Measurements from ENCODE around the gene SNX33.
A peak's percentile ranks its signal among the peaks of the same experiment; 100 is the strongest.
"Not testable (repeated sequence)": the region's sequence is repeated elsewhere in the genome, so short reads cannot be mapped to it uniquely, and the experiment has no call there.

Gene SNX33

DNA sequence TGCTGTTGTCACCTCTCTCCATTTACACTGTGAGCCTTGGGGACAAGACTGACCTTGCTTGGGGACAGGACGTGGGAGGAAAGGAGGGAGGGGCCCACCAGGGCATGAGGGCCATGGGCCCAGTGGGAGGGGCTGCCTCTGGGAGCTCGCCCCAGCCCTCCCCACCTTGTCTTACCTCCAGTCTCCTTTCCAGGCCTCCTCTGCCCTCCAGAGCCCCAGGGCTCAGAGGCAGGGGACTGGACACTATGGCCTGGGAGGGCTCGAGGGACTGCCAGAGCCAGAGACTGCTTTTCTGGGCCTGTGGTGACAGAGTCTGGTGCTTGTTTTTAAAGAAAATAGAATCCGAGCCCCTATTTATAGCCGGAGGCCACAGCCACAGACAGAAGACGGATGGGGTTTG is 54.7 kb downstream of the SNX33 start:
- peak; percentile 86 for FAIRE-seq
- DNase-seq (ENCODE audit: insufficient read length, low spot score): no peak
- TF ChIP-seq PAX5 (IDR thresholded peaks at IDR 0.05; ENCODE audit: insufficient read depth, low read length, severe bottlenecking) (no peak), TAF1 (IDR thresholded peaks at IDR 0.05; ENCODE audit: low read depth, low read length) (no peak), POLR2AphosphoS5 (IDR thresholded peaks at IDR 0.05; ENCODE audit: low read depth, low read length) (no peak), POLR2A (IDR thresholded peaks at IDR 0.05; ENCODE audit: low read depth, low read length) (no peak), POU2F2 (IDR thresholded peaks at IDR 0.05; ENCODE audit: low read depth, low read length) (no peak), SPI1 (IDR thresholded peaks at IDR 0.05; ENCODE audit: low read depth, low read length) (no peak)

DNA sequence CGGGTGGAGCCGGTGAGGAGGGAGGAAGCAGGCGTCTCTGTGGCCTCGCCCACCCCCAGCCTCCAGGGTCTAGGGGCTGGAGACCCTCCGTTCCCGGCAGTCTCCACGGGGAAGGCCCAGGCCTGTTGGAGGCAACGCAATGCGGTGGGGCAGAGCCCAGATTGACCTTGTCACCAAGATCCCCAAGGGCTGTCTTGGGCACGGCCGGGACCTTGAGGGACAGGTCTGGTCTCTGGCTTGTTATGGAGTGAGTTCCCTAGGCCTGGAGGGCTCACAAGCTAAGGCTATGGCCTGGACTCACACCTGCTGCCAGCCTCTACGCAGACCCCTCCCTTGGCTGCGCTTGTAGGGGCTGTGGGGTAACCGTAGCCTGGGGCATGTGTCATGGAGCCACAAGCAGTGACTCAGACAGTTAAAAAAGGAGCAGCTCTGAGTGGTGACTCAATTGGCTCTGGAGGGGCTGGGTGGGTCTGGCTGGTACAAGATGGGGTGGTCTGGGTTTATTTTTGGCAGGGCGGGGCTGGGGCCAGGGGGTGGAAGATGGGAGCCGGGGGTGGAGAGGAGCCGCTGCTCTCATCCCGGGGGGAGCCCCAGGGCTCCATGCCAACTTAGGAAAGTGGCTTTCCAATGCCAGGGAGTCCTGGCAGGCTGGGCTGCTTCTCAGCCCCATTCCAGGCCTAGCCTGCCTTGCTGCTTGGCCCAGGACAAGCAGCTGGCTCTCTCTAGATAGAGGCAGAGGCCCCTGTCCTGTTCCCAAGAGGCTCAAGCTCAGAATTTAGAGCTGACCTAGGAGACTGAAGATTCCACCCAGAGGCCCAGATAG is 55.9 kb downstream of the SNX33 start:
- DNase-seq (ENCODE audit: insufficient read length, low spot score): not testable (repeated sequence)
- FAIRE-seq: peak; percentile 77

DNA sequence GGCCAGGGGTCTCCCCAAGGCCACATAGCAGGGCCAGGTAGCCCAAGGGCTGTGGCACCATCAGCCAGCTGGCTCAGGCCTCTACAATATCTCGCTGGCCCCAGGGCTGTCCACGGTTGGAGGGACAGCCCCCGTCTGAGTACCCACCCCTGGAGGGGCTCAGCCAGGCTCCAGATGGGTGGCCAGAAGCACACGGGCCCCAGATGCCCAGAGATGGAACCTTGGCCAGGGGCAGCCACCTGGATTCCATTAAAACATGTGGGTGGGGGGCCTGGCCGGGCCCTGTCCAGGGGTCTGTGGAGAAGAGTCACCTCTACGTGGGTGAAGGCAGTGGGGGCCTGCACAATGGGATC is 56.5 kb downstream of the SNX33 start:
- DNase-seq (ENCODE audit: insufficient read length, low spot score) (no peak), FAIRE-seq (no peak)
- TF ChIP-seq PAX5 (IDR thresholded peaks at IDR 0.05; ENCODE audit: insufficient read depth, low read length, severe bottlenecking): no peak
- no peak for TF ChIP-seq POLR2A (IDR thresholded peaks at IDR 0.05; ENCODE audit: low read depth, low read length)

DNA sequence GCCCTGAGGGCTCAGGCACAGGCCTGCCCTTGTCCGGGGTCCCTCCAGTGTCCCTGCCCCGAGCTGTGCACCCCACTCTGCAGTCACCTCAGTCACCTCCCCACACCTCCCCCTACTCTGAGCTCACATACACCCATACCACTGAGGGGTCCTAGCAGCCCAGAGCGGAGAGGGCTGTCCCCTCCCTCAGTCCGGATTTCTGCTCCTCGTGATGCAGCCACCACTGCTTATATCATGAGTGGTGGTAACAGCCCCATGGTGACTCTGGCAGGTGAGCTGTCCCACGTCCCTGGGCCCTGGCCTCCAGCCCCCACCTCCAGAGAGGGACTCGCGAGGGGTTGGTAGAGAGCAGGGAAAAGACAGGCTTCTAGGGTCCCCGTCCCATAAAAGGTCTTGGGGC is 56.9 kb downstream of the SNX33 start:
- no peak for DNase-seq (ENCODE audit: insufficient read length, low spot score)
- FAIRE-seq: no peak
- TF ChIP-seq PAX5 (IDR thresholded peaks at IDR 0.05; ENCODE audit: insufficient read depth, low read length, severe bottlenecking) (no peak), POU2F2 (IDR thresholded peaks at IDR 0.05; ENCODE audit: low read depth, low read length) (no peak)

DNA sequence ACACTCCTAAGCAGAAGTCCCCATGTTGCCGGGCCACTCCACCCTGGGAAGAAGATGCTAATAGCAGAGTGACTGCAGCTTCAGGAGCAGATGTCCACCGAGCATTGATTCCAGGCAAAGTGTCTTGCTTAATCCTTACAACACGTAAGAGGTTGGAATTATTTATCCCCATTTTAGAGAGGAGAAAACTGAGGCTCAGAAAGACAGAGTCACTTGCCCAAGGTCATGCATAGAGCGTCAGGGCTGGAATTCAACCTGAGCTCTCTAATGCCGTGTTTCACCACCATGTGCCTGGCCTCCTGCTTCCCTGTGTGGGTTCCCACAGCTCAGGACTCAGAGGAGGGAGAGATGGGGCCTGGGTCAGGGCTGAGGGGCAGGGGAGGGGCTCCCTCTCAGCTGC is 57.7 kb downstream of the SNX33 start:
- DNase-seq (ENCODE audit: insufficient read length, low spot score); FAIRE-seq: not testable (repeated sequence)

DNA sequence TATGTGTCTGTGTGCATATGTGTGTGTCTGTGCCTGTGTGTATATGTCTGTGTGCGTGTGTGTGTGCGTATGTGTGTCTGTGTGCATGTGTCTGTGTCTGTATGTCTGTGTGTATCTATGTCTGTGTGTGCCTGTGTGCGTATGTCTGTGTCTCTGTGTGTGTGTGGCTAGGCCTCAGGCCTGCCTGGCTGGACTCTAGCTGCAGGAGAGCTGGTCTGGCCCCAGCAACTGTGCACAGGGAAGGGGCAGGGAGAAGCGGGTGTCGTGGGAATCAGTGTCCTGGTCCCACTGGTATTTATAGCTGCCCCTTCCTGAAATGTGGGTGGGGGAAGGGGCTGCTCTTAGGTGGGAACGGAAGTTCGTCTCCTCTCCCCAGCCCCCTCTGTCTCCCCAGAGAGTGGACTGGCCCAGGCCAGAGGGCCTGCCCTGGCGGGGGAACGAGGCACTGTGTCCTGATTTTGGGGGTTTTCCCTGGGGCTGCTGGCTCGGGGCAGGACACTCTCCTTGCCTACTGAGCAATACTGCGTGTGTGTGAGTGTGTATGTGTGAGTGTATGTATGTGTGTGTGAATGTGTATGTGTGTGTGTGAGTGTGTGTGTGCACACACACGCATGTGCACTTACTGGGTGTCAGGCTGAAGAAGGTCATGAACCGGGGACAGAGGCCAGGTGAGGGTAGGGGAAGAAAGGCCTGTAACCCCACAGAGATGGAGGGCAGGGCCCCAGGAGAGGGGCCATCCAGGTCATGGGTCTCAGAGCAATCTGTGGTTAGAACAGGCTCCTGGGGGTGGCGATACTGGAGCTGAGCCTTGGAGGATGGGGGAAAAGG is 58.4 kb downstream of the SNX33 start:
- no peak for DNase-seq (ENCODE audit: insufficient read length, low spot score)
- FAIRE-seq: peak; percentile 60
- TF ChIP-seq POLR2AphosphoS5 (IDR thresholded peaks at IDR 0.05; ENCODE audit: low read depth, low read length): no peak
- no peak for TF ChIP-seq PAX5 (IDR thresholded peaks at IDR 0.05; ENCODE audit: insufficient read depth, low read length, severe bottlenecking)
- no peak for TF ChIP-seq POLR2A (IDR thresholded peaks at IDR 0.05; ENCODE audit: low read depth, low read length)
- TF ChIP-seq TAF1 (IDR thresholded peaks at IDR 0.05; ENCODE audit: low read depth, low read length): no peak
- no peak for TF ChIP-seq POU2F2 (IDR thresholded peaks at IDR 0.05; ENCODE audit: low read depth, low read length)
- TF ChIP-seq SPI1 (IDR thresholded peaks at IDR 0.05; ENCODE audit: low read depth, low read length): no peak

DNA sequence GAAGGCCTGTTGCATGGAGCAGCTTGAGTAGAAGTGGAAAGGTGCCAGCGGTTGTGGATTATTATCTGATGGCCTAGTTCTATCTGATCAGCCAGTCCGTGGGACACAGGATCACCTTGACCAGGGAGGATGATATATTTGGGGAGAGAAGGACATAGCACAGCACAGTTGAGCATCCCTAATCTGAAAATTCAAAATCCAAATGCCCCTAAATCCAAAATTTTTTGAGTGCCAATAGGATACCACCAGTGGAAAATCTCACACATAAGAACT is 58.9 kb downstream of the SNX33 start:
- no peak for DNase-seq (ENCODE audit: insufficient read length, low spot score)
- FAIRE-seq: no peak
- no peak for TF ChIP-seq SPI1 (IDR thresholded peaks at IDR 0.05; ENCODE audit: low read depth, low read length)

DNA sequence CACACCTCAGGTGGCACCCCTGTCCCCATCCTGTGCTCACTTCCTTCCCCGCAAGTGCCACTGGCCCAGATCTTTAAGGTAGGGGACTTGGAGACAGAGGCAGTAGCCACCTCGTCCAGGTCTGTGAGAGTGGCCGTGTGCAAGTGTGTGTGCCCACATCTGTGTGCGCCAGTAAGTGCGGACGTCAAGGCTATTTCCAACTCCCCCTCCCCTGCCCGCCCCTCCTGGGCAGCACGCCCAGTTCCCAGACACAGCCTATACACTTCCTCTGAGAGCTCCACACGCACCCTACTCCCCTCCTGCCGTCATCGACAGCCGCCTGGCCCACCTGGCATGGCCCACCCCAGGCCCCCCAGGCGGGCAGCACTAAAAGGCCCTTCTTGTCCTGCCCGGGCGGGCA is 61.7 kb downstream of the SNX33 start:
- not testable (repeated sequence) for FAIRE-seq; DNase-seq (ENCODE audit: insufficient read length, low spot score)

DNA sequence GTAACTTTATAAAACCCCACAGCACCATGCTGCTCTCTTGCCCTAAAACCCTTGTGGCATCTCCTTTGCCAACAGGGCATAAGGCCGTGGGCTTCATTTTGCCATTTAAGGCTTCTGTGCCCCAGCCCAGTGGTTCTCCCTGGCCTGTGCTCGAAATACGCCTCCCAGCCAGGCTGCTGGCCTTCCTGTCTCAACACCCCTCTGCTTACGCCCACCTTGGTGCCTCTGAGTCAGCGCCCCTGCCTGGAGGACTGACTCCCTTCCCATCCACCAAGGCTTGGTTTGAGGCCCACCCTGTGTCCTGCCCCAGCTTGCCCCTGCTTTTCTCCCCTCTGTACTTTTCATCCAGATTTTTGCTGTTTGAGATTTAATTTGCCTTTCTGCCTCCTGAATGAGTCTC is 63.2 kb downstream of the SNX33 start:
- FAIRE-seq: peak; percentile 9
- DNase-seq (ENCODE audit: insufficient read length, low spot score): not testable (repeated sequence)

DNA sequence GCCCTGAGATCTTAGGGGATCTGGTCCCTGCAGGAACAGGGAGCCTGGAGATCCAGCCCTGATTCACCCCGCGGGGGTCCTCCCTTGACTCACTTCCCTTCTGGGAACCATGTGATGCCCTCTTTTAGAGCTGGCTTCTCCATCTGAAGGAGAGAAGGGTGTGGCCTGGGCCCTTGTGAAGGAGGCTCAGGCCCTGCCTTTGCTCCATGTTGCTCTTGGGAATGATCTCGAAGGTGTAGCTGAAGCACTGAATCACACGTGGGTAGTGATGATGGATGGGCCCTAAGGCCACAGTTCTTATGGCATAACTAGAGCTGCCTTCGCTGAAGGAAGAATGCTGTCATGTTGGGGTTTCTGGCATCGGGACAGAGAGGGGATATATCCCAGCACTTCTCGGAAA is 63.8 kb downstream of the SNX33 start:
- not testable (repeated sequence) for FAIRE-seq; DNase-seq (ENCODE audit: insufficient read length, low spot score)

Measured in GM12891 (cell line).